NT2/D1 (cell line): ENCODE results near the gene AP1S1.

Source experiments
- DNase-seq: peaks from one replicate; pipeline ENCODE4 v3.0.0-alpha.2; 2011; ENCODE audit warnings: low read depth, low spot score
- H3K27me3 ChIP-seq: 2 replicates; pipeline ENCODE4 v1.6.0; 2011; ENCODE audit warnings: mild to moderate bottlenecking; ENCODE audit not compliant: insufficient read length, insufficient read depth
- H3K36me3 ChIP-seq: 2 replicates; pipeline ENCODE4 v1.6.1; 2011; ENCODE audit warnings: mild to moderate bottlenecking, low read length, mixed read lengths; ENCODE audit not compliant: insufficient read depth, insufficient read length
- H3K4me1 ChIP-seq: 2 replicates; pipeline ENCODE4 v1.5.1; 2011; ENCODE audit not compliant: insufficient read depth, insufficient read length
- H3K4me3 ChIP-seq: 2 replicates; pipeline ENCODE4 v1.5.1; 2011; ENCODE audit warnings: low read depth; ENCODE audit not compliant: insufficient read length
- H3K9ac ChIP-seq: 2 replicates; pipeline ENCODE4 v1.6.0; 2011; ENCODE audit warnings: low read depth; ENCODE audit not compliant: insufficient read length
- H3K9me3 ChIP-seq: 2 replicates; pipeline ENCODE4 v1.5.1; 2011; ENCODE audit warnings: mild to moderate bottlenecking, low read length; ENCODE audit not compliant: insufficient read depth
- SUZ12 ChIP-seq: IDR thresholded peaks from 2 replicates; pipeline ENCODE4 v1.6.1; 2011; ENCODE audit not compliant: insufficient read length, insufficient read depth; ENCODE audit errors: extremely low read depth
- YY1 ChIP-seq: IDR thresholded peaks from 2 replicates; pipeline ENCODE4 v1.6.1; 2011; ENCODE audit not compliant: insufficient read length, insufficient read depth
- ZNF274 ChIP-seq: IDR thresholded peaks from 2 replicates; pipeline ENCODE4 v1.6.1; 2011; ENCODE audit warnings: mild to moderate bottlenecking, low read depth, low read length

The AP1S1 gene

DNA sequence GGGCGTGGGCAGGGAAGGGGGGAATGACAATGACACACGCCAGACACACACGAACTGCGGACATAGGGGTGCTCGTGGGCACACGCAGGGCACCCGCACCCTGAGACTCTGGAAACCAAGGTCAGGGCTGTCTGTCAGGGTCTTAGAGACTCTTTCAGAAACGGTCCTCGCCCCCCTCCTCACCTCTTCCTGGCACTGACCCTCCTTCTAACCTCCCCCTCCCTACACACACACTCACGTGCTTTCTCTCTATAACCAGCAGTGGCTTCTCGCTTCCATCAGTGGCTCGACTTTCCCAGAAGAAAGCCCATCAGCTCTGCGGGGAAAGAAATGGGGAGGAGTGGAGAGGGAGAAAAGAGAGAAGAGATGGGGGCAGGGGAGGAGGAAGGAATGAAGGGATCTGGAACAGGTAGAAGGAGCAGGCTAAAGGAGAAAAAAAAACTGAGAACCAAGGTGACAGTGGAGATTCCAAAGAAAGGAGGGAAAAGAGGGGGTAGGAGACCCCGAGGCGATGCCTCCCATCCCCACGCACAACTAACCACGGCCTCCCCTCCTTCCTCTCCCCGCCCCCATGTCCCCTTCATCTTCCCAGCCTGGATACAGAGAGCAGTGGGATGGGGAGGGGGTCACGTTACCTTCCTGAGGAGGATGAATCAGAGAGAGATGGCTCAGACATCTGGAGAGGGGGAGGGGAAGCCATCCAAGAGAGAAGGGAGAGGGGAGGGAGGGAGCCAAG, 12.8 kb downstream of the AP1S1 start:
- peaks cover 58% of the 10 kb centered on the region for H3K27me3 ChIP-seq

DNA sequence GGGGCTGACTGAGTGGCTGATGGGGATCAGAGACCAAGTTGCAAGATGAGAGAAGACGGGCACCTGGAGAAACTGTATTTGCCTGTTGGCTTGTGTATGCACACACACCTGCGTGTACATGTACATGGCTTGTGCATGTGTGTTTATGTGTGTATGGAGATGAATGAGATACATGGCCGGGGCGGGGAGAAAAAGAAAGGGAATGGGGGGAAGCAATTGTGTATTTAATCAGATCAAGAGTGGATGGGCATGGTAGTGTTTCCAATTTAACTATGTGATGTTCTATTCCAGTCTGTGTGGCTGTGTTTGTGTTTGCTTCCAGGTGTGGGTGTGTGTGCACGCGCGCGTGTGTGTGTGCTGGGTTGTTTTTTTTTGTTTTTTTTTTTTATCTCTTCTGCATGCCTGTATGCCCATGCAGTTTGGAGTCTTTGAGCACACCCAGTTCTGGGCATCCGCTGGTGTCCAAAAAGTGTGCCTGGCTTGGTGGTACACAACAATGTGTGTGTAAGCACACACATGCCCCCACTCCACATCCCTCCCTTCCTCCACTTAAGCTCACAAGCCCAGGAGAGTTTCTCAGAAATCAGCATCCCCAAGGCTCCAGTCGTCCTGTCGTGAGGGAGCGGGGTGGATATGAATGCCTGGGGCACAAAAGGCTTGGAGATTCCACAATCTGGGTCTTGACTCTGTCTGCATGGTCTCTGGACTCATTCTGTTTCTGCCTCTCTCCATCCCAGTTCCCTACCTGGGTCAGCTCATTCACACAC, 13.6 kb downstream of the AP1S1 start:
- peak overlapping the region; percentile 32 for H3K4me3 ChIP-seq
- H3K27me3 ChIP-seq, result peaks cover 65% of the 10 kb centered on the region
- H3K9me3 ChIP-seq, result no peaks in the 10 kb centered on the region
- no peak for TF ChIP-seq YY1
- TF ChIP-seq SUZ12, result no peak
- TF ChIP-seq ZNF274, result no peak
- no peaks in the 10 kb centered on the region for H3K36me3 ChIP-seq
- peak overlapping the region; percentile 11 for H3K9ac ChIP-seq
- DNase-seq, result no peak
- H3K4me1 ChIP-seq, result peaks cover 23% of the 10 kb centered on the region

More for the DNA sequence above, 12.8 kb downstream of the AP1S1 start:
- DNase-seq, result peak; percentile 85
- H3K4me3 ChIP-seq, result peak overlapping the region; percentile 34
- H3K9ac ChIP-seq, result peak overlapping the region; percentile 6
- no peak for TF ChIP-seq ZNF274
- no peak for TF ChIP-seq SUZ12
- no peak for TF ChIP-seq YY1
- H3K4me1 ChIP-seq, result peaks cover 15% of the 10 kb centered on the region
- no peaks in the 10 kb centered on the region for H3K36me3 ChIP-seq
- no peaks in the 10 kb centered on the region for H3K9me3 ChIP-seq

DNA sequence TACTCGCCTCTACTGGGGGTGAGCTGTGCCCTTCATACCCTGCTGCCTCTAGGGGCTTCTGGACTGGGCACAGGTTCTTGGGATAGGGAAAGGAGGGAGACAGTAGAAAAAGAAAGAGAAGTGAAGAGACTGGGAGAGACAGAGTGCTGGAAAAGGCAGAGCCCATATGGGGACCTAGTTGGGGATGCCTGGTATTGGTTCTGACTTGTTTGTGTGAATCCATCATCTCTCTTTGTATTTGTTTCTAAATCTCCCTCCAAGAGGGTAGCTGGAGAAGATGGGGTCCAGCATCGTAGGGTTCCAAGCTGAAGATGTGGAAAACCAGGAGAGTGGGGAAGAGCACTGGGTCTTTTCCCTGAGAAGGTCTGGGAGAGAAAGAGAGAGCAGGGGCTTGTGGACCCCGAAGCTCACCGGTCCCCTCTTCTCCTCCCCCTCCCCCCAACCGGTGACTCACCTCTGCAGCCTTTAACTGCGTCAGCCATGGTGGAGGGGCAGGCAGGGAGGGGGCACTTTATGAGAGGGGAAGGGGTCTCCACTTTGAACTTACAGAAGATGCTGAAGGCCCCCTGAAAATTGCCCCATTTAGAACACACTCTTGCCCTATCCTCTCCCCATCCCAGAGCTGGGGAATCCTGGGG, 14.3 kb downstream of the AP1S1 start:
- Histone ChIP-seq H3K36me3 (no peaks in the 10 kb centered on the region), H3K4me1 (peaks cover 25% of the 10 kb centered on the region), H3K9me3 (no peaks in the 10 kb centered on the region), H3K4me3 (no peak overlapping the region), H3K27me3 (peaks cover 72% of the 10 kb centered on the region), H3K9ac (peak overlapping the region; percentile 11)
- DNase-seq, result no peak
- TF ChIP-seq ZNF274 (no peak), YY1 (no peak), SUZ12 (no peak)

DNA sequence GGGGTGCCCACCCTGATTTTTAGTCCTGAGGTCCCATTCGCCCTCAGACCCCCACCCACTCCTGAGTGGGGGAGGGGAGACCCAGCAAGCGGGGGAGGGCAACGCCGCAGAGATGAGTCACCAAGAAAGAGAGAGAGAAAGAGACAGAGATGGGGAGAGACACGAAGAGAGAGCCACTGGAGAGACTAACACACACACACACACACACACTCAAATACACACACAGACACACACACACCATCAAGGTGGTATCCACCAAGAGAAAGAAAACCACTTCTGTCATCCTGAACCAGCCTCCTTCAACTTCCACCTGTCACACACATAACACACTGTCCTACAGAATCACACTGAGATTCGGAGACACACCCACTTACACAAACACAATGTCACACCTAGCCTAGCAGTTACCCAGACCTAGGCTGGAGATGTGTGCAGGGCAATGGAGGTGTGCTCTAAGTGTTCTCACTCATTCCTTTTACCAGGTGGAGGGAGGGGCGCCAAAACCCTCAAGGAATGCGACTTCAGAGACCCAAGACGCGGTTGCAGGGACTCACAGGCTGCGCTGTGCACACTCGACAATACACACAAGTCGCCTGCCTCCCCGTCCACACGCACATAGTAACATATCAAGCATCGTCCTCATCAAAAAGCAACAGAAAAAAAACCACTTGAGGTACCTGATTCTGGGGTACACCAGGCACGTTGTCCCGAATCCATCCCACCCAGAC, 15.0 kb downstream of the AP1S1 start:
- Histone ChIP-seq H3K36me3 (no peaks in the 10 kb centered on the region), H3K4me1 (peaks cover 25% of the 10 kb centered on the region), H3K9ac (peak overlapping the region; percentile 58), H3K4me3 (peak overlapping the region; percentile 29), H3K27me3 (peaks cover 80% of the 10 kb centered on the region), H3K9me3 (no peaks in the 10 kb centered on the region)
- no peak for DNase-seq
- TF ChIP-seq ZNF274, result no peak
- TF ChIP-seq SUZ12, result no peak
- TF ChIP-seq YY1, result no peak

DNA sequence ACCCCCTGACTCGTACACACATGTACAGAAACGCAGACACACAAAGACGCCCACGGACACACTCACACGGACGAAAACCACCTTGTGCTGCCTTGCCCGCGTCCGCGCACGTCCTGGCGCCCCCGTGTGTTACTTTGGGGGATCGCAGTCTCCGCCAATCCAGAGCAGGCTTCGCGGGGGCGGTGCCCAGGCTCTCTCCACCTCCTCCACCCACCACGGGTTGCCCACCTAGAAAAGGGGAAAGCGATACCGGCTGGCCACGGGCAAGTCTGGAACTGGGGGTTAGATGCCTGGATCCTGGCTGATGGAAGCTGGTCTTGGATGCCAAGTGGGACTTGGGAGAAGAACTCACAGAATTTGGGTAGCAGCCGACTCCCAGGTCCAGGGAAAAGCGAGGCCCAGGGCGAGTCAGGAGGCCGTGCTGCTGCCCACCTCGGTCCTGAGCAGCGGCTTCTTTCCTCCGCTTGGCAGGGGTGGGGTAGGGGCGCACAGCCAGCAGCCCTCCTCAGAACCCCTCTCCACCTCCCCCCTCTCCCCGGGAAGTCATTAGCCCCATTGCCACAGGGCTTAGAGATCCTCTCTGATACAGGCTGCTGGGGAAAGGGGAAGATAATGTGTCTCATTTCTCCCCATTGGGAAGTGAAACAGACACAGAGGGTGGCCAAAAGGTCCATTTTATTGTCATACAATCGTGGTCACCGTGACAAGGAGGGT, 15.7 kb downstream of the AP1S1 start:
- DNase-seq, result no peak
- H3K4me1 ChIP-seq, result peaks cover 23% of the 10 kb centered on the region
- no peaks in the 10 kb centered on the region for H3K36me3 ChIP-seq
- no peaks in the 10 kb centered on the region for H3K9me3 ChIP-seq
- H3K27me3 ChIP-seq, result peaks cover 80% of the 10 kb centered on the region
- H3K9ac ChIP-seq, result peak overlapping the region; percentile 58
- peak overlapping the region; percentile 29 for H3K4me3 ChIP-seq
- TF ChIP-seq SUZ12, result no peak
- TF ChIP-seq ZNF274, result no peak
- TF ChIP-seq YY1, result no peak

DNA sequence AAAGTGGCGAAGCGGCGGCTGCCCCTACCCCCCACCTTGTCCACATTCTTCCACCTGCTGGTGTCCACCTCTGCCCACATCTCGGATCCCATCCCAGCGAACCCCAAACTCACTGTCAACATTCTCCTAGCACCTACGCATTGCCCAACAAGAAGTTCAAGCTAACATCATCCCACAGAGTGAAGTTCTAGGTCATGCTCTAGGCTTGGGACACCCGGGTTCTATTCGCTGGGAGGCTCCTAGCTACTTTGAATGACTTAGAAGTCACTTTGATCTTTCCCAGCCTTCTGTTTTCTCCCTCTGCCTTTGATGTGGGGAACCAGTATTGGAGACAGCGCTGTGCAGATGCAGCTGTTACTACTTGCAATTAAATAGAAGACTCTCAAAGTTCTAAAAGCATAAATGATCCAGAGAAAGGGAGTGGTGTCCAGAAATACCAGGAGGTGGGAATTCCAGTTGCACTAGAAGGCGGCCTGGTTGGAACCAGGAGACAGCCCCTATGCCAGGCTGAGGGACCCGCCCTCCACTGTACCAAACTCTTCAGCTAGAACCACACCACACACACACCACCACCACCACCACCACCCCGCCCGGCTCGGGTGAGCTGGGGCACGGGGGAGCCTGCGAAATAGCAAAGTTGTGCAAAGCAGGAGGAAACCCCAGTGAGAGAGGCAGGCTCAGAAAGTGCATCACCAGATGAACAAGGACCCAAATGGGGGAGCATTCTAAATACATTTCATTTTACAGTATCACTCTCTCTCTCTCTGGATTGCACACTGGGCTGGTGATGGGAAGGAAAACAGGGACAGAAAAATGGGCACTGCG, 16.6 kb downstream of the AP1S1 start:
- Histone ChIP-seq H3K27me3 (peaks cover 76% of the 10 kb centered on the region), H3K4me3 (peak overlapping the region; percentile 29), H3K4me1 (peaks cover 22% of the 10 kb centered on the region), H3K9ac (peak overlapping the region; percentile 58), H3K9me3 (no peaks in the 10 kb centered on the region), H3K36me3 (no peaks in the 10 kb centered on the region)
- TF ChIP-seq SUZ12 (peak; percentile 62), ZNF274 (no peak)
- DNase-seq, result no peak
